Hepatocyte (in vitro differentiated cells): ENCODE data around the gene KDELR3.

Experiments
- EZH2 ChIP-seq: fragments of 200-600 bp; sonication (generic); IDR thresholded peaks from 2 replicates; pipeline ENCODE4 v1.6.1; 2016; ENCODE audit warnings: antibody characterized with exemption, mild to moderate bottlenecking, borderline replicate concordance
- EZH2phosphoT487 ChIP-seq: fragments of 200-600 bp; sonication (generic); IDR thresholded peaks from one replicate; pipeline ENCODE4 v1.6.1; 2018; ENCODE audit warnings: antibody characterized with exemption, mild to moderate bottlenecking, low read depth, moderate library complexity; ENCODE audit not compliant: unreplicated experiment, severe bottlenecking
- TF ChIP-seq, protein P1 (sequence below): fragments of 200-600 bp; sonication (generic); IDR thresholded peaks from 2 replicates; pipeline ENCODE4 v1.5.1; 2016; ENCODE audit warnings: antibody characterized with exemption, mild to moderate bottlenecking; ENCODE audit not compliant: poor library complexity

DNA sequence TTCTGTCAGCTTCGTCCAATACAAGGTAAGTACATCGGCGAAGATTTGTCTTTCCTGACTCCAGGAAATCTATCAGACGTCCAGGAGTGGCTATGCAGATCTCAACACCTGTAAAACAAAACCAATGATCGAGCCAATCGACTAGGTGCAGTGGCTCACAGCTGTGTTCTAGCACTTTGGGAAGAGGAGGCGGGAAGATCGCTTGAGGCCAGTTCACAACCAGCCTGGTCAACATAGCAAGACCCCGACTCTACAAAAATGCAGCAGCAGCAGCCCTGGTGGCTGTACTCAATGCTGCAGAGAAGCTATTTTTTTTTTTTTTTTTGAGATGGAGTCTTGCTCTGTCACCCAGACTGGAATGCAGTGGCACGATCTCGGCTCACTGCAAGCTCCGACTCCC, 27.0 kb downstream of the KDELR3 start:
- TF ChIP-seq, protein P1, sequence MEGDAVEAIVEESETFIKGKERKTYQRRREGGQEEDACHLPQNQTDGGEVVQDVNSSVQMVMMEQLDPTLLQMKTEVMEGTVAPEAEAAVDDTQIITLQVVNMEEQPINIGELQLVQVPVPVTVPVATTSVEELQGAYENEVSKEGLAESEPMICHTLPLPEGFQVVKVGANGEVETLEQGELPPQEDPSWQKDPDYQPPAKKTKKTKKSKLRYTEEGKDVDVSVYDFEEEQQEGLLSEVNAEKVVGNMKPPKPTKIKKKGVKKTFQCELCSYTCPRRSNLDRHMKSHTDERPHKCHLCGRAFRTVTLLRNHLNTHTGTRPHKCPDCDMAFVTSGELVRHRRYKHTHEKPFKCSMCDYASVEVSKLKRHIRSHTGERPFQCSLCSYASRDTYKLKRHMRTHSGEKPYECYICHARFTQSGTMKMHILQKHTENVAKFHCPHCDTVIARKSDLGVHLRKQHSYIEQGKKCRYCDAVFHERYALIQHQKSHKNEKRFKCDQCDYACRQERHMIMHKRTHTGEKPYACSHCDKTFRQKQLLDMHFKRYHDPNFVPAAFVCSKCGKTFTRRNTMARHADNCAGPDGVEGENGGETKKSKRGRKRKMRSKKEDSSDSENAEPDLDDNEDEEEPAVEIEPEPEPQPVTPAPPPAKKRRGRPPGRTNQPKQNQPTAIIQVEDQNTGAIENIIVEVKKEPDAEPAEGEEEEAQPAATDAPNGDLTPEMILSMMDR = no peak
- no peak for TF ChIP-seq EZH2
- no peak for TF ChIP-seq EZH2phosphoT487
